GM12878 (cell line): ENCODE data around the gene CRELD2. TPM values are rescaled to one million over a fixed set of nuclear protein-coding genes. Genes with fewer than 3 reads are reported as not detected.

Source experiments
- ATAC-seq: fragments of 200-7000 bp; cut with Tn5 transposase; 3 replicates; pipeline ENCODE4 v1.9.1; 2020; ENCODE audit warnings: mild to moderate bottlenecking, moderate library complexity
- BruUV-seq: library from RNA; stranded (reverse); fragments of 400-500 nt; replicated peaks from 2 replicates; lab custom pipeline; 2021; lab: Mats Ljungman, UMichigan
- CTCF ChIA-PET: fragments of 300-600 bp; sonication (Branson Sonifier 250); formaldehyde crosslinking; extraction: SDS; loops from one replicate; lab custom pipeline; 2021; ENCODE audit warnings: inconsistent platforms; lab: Yijun Ruan, JAX
- POLR2A ChIA-PET: fragments of 350-600 bp; formaldehyde crosslinking; extraction: SDS; loops from one replicate; lab custom pipeline; 2021; ENCODE audit warnings: inconsistent platforms; lab: Charles Lee
- RAD21 ChIA-PET: fragments of 300-600 bp; sonication (Branson Sonifier 250); formaldehyde crosslinking; loops from one replicate; lab custom pipeline; 2023; ENCODE audit warnings: antibody characterized with exemption; ENCODE audit not compliant: unreplicated experiment; lab: Charles Lee
- SMC1A ChIA-PET: fragments of 300-600 bp; sonication (Branson Sonifier 250); formaldehyde crosslinking; loops from one replicate; lab custom pipeline; 2023; ENCODE audit not compliant: unreplicated experiment, uncharacterized antibody; lab: Charles Lee
- DNase-seq: peaks from one replicate; pipeline ENCODE4 v3.0.0-alpha.2; 2011; ENCODE audit warnings: low read depth, low spot score
- FAIRE-seq: peaks from 3 replicates; lab custom pipeline; 2011; peaks lifted over from hg19 to GRCh38; lab: Jason Lieb, UNC
- H2AFZ ChIP-seq: 2 replicates; pipeline ENCODE4 v1.6.0; 2011; ENCODE audit warnings: low read depth, low read length, control low read depth; ENCODE audit not compliant: control insufficient read depth
- H3K27ac ChIP-seq: 2 replicates; pipeline ENCODE4 v1.5.1; 2011; ENCODE audit warnings: control low read depth; ENCODE audit not compliant: control insufficient read depth, insufficient read depth
- H3K27me3 ChIP-seq, 2 experiments: replicated peaks in 1 of 2; 2 replicates each; pipeline versions ENCODE4 v1.6.0 to v1.6.1; 2011; ENCODE audit warnings: low read length in 1 of 2; ENCODE audit not compliant: control insufficient read depth in 2 of 2, insufficient read depth in 2 of 2
- H3K36me3 ChIP-seq, 2 experiments: 2 replicates each; pipeline ENCODE4 v1.5.1; 2011; ENCODE audit warnings: low read length in 1 of 2; ENCODE audit not compliant: control insufficient read depth in 2 of 2, insufficient read depth in 2 of 2
- H3K4me1 ChIP-seq: 2 replicates; pipeline ENCODE4 v1.6.1; 2011; ENCODE audit warnings: mild to moderate bottlenecking, low read length, moderate library complexity, mixed read lengths; ENCODE audit not compliant: control insufficient read depth, insufficient read depth
- H3K4me2 ChIP-seq: 2 replicates; pipeline ENCODE4 v1.6.0; 2011; ENCODE audit warnings: control low read depth; ENCODE audit not compliant: control insufficient read depth, insufficient read depth
- H3K4me3 ChIP-seq: fragments of 200-600 bp; sonication (generic); 2 replicates; pipeline ENCODE4 v1.5.1; 2016
- H3K79me2 ChIP-seq: 2 replicates; pipeline ENCODE4 v1.6.0; 2011; ENCODE audit warnings: low read length; ENCODE audit not compliant: control insufficient read depth, insufficient read depth
- H3K9ac ChIP-seq: 2 replicates; pipeline ENCODE4 v1.8.0; 2011; ENCODE audit warnings: low read length, control low read depth, mixed read lengths; ENCODE audit not compliant: control insufficient read depth, insufficient read depth
- H3K9me3 ChIP-seq: replicated peaks from 3 replicates; pipeline ENCODE4 v1.5.1; 2011; ENCODE audit warnings: mild to moderate bottlenecking, low read length; ENCODE audit not compliant: control insufficient read depth, insufficient read depth
- H4K20me1 ChIP-seq: 2 replicates; pipeline ENCODE4 v1.6.0; 2011; ENCODE audit not compliant: control insufficient read depth, insufficient read depth
- CREB1 ChIP-seq: IDR thresholded peaks from 2 replicates; pipeline ENCODE4 v1.6.1; 2012; ENCODE audit warnings: low read depth, mild to moderate bottlenecking, inconsistent platforms
- ELK1 ChIP-seq: IDR thresholded peaks from 2 replicates; pipeline ENCODE4 v1.6.1; 2012; ENCODE audit warnings: low read depth, low read length, improper control_type of control experiment
- FOXM1 ChIP-seq: IDR thresholded peaks from 2 replicates; pipeline ENCODE4 v1.6.1; 2012; ENCODE audit warnings: low read depth, mild to moderate bottlenecking, inconsistent platforms, low read length, moderate library complexity
- IKZF1 ChIP-seq: fragments of 450-650 bp; conservative IDR thresholded peaks from 2 replicates; pipeline ENCODE4 v1.6.1; 2017; ENCODE audit warnings: antibody characterized with exemption, mild to moderate bottlenecking
- KAT2A ChIP-seq: conservative IDR thresholded peaks from 2 replicates; pipeline ENCODE4 v1.6.1; 2011; ENCODE audit warnings: low read depth, low read length; ENCODE audit not compliant: control insufficient read depth
- KDM1A ChIP-seq: fragments of 200-600 bp; sonication (generic); IDR thresholded peaks from 2 replicates; pipeline ENCODE4 v1.6.1; 2016; ENCODE audit warnings: borderline replicate concordance
- PML ChIP-seq: IDR thresholded peaks from 2 replicates; pipeline ENCODE4 v1.6.1; 2012; ENCODE audit warnings: low read length, inconsistent platforms
- POU2F2 ChIP-seq: IDR thresholded peaks from 3 replicates; pipeline ENCODE4 v1.6.1; 2011; ENCODE audit warnings: low read depth, mild to moderate bottlenecking, low read length, borderline replicate concordance
- YBX1 ChIP-seq: fragments of 450-650 bp; IDR thresholded peaks from 2 replicates; pipeline ENCODE4 v1.6.1; 2016; ENCODE audit warnings: antibody characterized with exemption
- ZNF384 ChIP-seq: IDR thresholded peaks from 2 replicates; pipeline ENCODE4 v1.6.1; 2012; ENCODE audit warnings: low read depth, mild to moderate bottlenecking, low read length, improper control_type of control experiment, borderline replicate concordance
- WGBS: methylation state at CpG from one replicate; pipeline ENCODE4 v1.1.6; 2016; ENCODE audit warnings: low lambda C conversion rate; ENCODE audit not compliant: insufficient replicate concordance, insufficient coverage; ENCODE audit errors: missing lambda C conversion rate; 5-methylcytosine and 5-hydroxymethylcytosine counted together
- in situ Hi-C: fragments of 300-500 bp; cut with MboI; formaldehyde crosslinking; loops from 9 replicates; pipeline ENCODE4 v1.14.3; 2018; ENCODE audit warnings: mixed read lengths
- intact Hi-C: fragments of 100-400 bp; cut with micrococcal nuclease; formaldehyde crosslinking; loops from one replicate; pipeline ENCODE4 v1.14.2; 2022; ENCODE audit not compliant: unreplicated experiment
- polyA plus RNA-seq, 11 experiments: library from polyadenylated mRNA; depleted of rRNA in 4 of 11; unstranded in 6 of 11; stranded (reverse) in 5 of 11; fragments of >200 nt; fragmentation: Nextera tagmentation in 4 of 11; fragmentation: Illumina TruSeq in 1 of 11; extraction: Ambion mirVana in 4 of 11; extraction: Trizol in 1 of 11; gene quantifications; 1 replicate in 1 of 11; 2 replicates in 10 of 11; pipeline versions ENCODE4 v1.2.1 to v1.2.3, GENCODE V29; 2011 to 2016; ENCODE audit warnings: inconsistent platforms in 2 of 11, missing spikeins in 2 of 11, low read depth in 1 of 11
- total RNA-seq, 4 experiments: library from RNA; depleted of rRNA in 3 of 4; stranded (reverse); fragments of >200 nt in 3 of 4; fragmentation: Illumina TruSeq in 1 of 4; extraction: Trizol in 1 of 4; gene quantifications; 2 replicates each; pipeline versions ENCODE4 v1.2.1 to v1.2.3, GENCODE V29; 2013 to 2021
- TF ChIP-seq, protein P1 (sequence below): fragments of 450-650 bp; IDR thresholded peaks from 2 replicates; pipeline ENCODE4 v1.6.1; 2017; ENCODE audit warnings: mild to moderate bottlenecking
- TF ChIP-seq, protein P2 (sequence below): fragments of 450-650 bp; IDR thresholded peaks from 2 replicates; pipeline ENCODE4 v1.6.1; 2016; ENCODE audit warnings: mild to moderate bottlenecking

CRELD2 gene
- total and polyA plus RNA-seq, 10 of the 15 experiments (the other 5 are each of a cell fraction or from before 2014, with no cell fraction given) = 9.4 to 111 (median 25.9) TPM

DNA sequence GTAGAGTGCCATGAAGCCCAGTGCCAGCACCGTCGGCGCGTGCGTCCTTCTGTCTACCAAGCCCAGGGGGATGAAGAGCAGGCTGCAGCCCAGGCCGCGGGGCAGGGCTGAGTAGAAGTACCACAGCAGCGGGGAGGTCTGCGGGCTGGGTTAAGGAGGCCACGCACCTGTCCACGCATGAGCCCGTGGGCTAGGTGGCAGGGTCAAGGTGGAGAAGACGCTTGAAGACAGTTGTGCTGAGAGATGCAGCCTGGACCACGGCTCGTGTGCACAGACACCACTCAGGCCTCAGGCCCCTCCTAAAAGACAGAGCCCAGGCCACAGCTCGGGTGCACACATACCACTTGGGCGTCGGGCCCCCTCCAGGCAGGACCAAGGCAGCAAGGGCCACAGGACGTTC lies 10.6 kb upstream of the CRELD2 start:
- FAIRE-seq (no peak), DNase-seq (no peak), ATAC-seq (no peak)
- Histone ChIP-seq H3K27ac (no peak overlapping the region), H4K20me1 (no peaks in the 10 kb centered on the region), H3K79me2 (no peaks in the 10 kb centered on the region), H2AFZ (no peak overlapping the region), H3K4me3 (no peak overlapping the region), H3K9me3 (no peaks in the 10 kb centered on the region), H3K9ac (no peak overlapping the region), H3K4me1 (no peaks in the 10 kb centered on the region), H3K36me3 (peaks cover 0 to 10% of the 10 kb centered on the region in 2 experiments; a peak in 3 of 4 replicates), H3K27me3 (no peaks in the 10 kb centered on the region), H3K4me2 (no peak overlapping the region)
- RAD21 ChIA-PET = interaction anchor here (0.6 kb wide), 1 partner anchor 73 kb away, joined by 3 read pairs; no protein-coding TSS in a partner anchor
- intact Hi-C loops (no loop called here), in situ Hi-C loops (no loop called here)
- 98% methylated on average over 19 of the region's 19 CpGs for WGBS
- TF ChIP-seq ZNF384 (no peak), POU2F2 (no peak), IKZF1 (no peak), ELK1 (no peak), FOXM1 (no peak), CREB1 (no peak), PML (no peak), KAT2A (no peak), YBX1 (no peak), KDM1A (no peak)
- TF ChIP-seq, protein P1, sequence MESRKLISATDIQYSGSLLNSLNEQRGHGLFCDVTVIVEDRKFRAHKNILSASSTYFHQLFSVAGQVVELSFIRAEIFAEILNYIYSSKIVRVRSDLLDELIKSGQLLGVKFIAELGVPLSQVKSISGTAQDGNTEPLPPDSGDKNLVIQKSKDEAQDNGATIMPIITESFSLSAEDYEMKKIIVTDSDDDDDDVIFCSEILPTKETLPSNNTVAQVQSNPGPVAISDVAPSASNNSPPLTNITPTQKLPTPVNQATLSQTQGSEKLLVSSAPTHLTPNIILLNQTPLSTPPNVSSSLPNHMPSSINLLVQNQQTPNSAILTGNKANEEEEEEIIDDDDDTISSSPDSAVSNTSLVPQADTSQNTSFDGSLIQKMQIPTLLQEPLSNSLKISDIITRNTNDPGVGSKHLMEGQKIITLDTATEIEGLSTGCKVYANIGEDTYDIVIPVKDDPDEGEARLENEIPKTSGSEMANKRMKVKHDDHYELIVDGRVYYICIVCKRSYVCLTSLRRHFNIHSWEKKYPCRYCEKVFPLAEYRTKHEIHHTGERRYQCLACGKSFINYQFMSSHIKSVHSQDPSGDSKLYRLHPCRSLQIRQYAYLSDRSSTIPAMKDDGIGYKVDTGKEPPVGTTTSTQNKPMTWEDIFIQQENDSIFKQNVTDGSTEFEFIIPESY = no peak
- TF ChIP-seq, protein P2, sequence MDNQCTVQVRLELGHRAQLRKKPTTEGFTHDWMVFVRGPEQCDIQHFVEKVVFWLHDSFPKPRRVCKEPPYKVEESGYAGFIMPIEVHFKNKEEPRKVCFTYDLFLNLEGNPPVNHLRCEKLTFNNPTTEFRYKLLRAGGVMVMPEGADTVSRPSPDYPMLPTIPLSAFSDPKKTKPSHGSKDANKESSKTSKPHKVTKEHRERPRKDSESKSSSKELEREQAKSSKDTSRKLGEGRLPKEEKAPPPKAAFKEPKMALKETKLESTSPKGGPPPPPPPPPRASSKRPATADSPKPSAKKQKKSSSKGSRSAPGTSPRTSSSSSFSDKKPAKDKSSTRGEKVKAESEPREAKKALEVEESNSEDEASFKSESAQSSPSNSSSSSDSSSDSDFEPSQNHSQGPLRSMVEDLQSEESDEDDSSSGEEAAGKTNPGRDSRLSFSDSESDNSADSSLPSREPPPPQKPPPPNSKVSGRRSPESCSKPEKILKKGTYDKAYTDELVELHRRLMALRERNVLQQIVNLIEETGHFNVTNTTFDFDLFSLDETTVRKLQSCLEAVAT = no peak
- POLR2A ChIA-PET = no interaction called here
- CTCF ChIA-PET = no interaction called here
- SMC1A ChIA-PET = no interaction called here
- no TSS peak for BruUV-seq
